HG03064 (cell line): ENCODE data around the gene HOXC6.
"Not testable (repeated sequence)": the region's sequence is repeated elsewhere in the genome, so short reads cannot be mapped to it uniquely, and the experiment has no call there.

ENCODE experiments used
- ATAC-seq: cut with Tn5 transposase; IDR thresholded peaks from one replicate; pipeline ENCODE4 v1.9.1; 2021; ENCODE audit warnings: low read depth; ENCODE audit not compliant: unreplicated experiment

Gene HOXC6

GRCh38 chr12:54077843-54078242, 49.6 kb downstream of the HOXC6 start:
- ATAC-seq, result not testable (repeated sequence)

- ATAC-seq, result not testable (repeated sequence)
Observed at GRCh38 chr12:54079115-54079514, 50.9 kb downstream of the HOXC6 start.
